HepG2 (cell line): Measurements from ENCODE around the gene TNIP1. TPM values are rescaled to one million over a fixed set of nuclear protein-coding genes. Genes with fewer than 3 reads are reported as not detected.

Experiments used
- ATAC-seq: fragments of 200-7000 bp; cut with Tn5 transposase; 3 replicates; pipeline ENCODE4 v1.9.1; 2020; ENCODE audit warnings: mild to moderate bottlenecking, moderate library complexity
- BruUV-seq: library from RNA; stranded (reverse); fragments of 400-500 nt; replicated peaks from 2 replicates; lab custom pipeline; 2021; lab: Mats Ljungman, UMichigan
- CTCF ChIA-PET: fragments of 300-600 bp; formaldehyde crosslinking; extraction: SDS; loops from one replicate; lab custom pipeline; 2021; ENCODE audit warnings: low total read pairs, inconsistent platforms, low intra/inter-chr PET ratio; lab: Yijun Ruan, JAX
- POLR2A ChIA-PET: fragments of 350-600 bp; sonication (Branson Sonifier 250); formaldehyde crosslinking; loops from one replicate; lab custom pipeline; 2020; ENCODE audit warnings: antibody characterized with exemption, inconsistent platforms; lab: Yijun Ruan, JAX
- DNase-seq: peaks from one replicate; pipeline ENCODE4 v3.0.0-alpha.2; 2015; ENCODE audit warnings: low spot score
- FAIRE-seq: peaks from 3 replicates; lab custom pipeline; 2011; peaks lifted over from hg19 to GRCh38; lab: Jason Lieb, UNC
- H2AFZ ChIP-seq: one replicate; pipeline ENCODE4 v1.6.1; 2011; ENCODE audit warnings: low read length, inconsistent platforms
- H3K27ac ChIP-seq: fragments of 300-600 bp; 3 replicates; pipeline ENCODE4 v1.8.0; 2011; ENCODE audit warnings: mixed run types, mild to moderate bottlenecking, mixed read lengths, low read length, inconsistent platforms; ENCODE audit not compliant: insufficient read depth; ENCODE audit errors: extremely low read length
- H3K27me3 ChIP-seq, 2 experiments: fragments of 200-600 bp in 1 of 2; 2 replicates in 1 of 2; 3 replicates in 1 of 2; pipeline versions ENCODE4 v1.6.0 to v1.8.0; 2011; ENCODE audit warnings: low read length in 2 of 2, mild to moderate bottlenecking in 2 of 2, moderate library complexity in 2 of 2, inconsistent platforms in 1 of 2; ENCODE audit not compliant: insufficient read depth in 2 of 2, control insufficient read depth in 1 of 2
- H3K36me3 ChIP-seq, 2 experiments: fragments of 200-600 bp in 1 of 2; replicated peaks in 1 of 2; 2 replicates in 1 of 2; 3 replicates in 1 of 2; pipeline versions ENCODE4 v1.5.1 to v1.8.0; 2011; ENCODE audit warnings: low read length in 2 of 2, inconsistent platforms in 1 of 2; ENCODE audit not compliant: insufficient read depth in 2 of 2, control insufficient read depth in 1 of 2
- H3K4me1 ChIP-seq: 2 replicates; pipeline ENCODE4 v1.5.1; 2012; ENCODE audit warnings: low read length, inconsistent platforms; ENCODE audit not compliant: insufficient read depth
- H3K4me2 ChIP-seq: 2 replicates; pipeline ENCODE4 v1.6.0; 2011; ENCODE audit warnings: low read depth, low read length, inconsistent platforms
- H3K4me3 ChIP-seq, 3 experiments: fragments of 200-600 bp in 1 of 3; sonication (generic), shearing (Covaris generic) in 1 of 3; replicated peaks in 1 of 3; 2 replicates each; pipeline ENCODE4 v1.5.1; 2011 to 2016; ENCODE audit warnings: low read length in 3 of 3, inconsistent platforms in 2 of 3, low read depth in 2 of 3, mild to moderate bottlenecking in 2 of 3, control low read depth in 1 of 3, mixed read lengths in 1 of 3; ENCODE audit not compliant: insufficient read depth in 1 of 3
- H3K79me2 ChIP-seq: one replicate; pipeline ENCODE4 v1.6.1; 2011; ENCODE audit warnings: low read length, inconsistent platforms; ENCODE audit not compliant: insufficient read depth
- H3K9ac ChIP-seq: 2 replicates; pipeline ENCODE4 v1.6.0; 2011; ENCODE audit warnings: mild to moderate bottlenecking, low read depth, low read length, inconsistent platforms; ENCODE audit not compliant: insufficient read depth
- H3K9me3 ChIP-seq: 2 replicates; pipeline ENCODE4 v1.5.1; 2012; ENCODE audit warnings: mild to moderate bottlenecking, low read length
- H4K20me1 ChIP-seq: 2 replicates; pipeline ENCODE4 v1.6.0; 2011; ENCODE audit warnings: inconsistent platforms, mild to moderate bottlenecking, low read length, moderate library complexity; ENCODE audit not compliant: insufficient read depth
- HNF4A ChIP-seq: sonication (generic); formaldehyde crosslinking; IDR thresholded peaks from 2 replicates; pipeline ENCODE4 v1.4.0; 2020; ENCODE audit warnings: missing genetic modification reagents
- NCOR1 ChIP-seq: fragments of 200-600 bp; sonication (generic); IDR thresholded peaks from 2 replicates; pipeline ENCODE4 v1.7.0; 2017; ENCODE audit warnings: antibody characterized with exemption, low read length, borderline replicate concordance
- NR2F2 ChIP-seq: IDR thresholded peaks from 2 replicates; pipeline ENCODE4 v1.6.1; 2012; ENCODE audit warnings: low read depth, inconsistent platforms, borderline replicate concordance
- RORA ChIP-seq: sonication (generic); formaldehyde crosslinking; IDR thresholded peaks from 2 replicates; pipeline ENCODE4 v1.5.0; 2020; ENCODE audit warnings: mild to moderate bottlenecking, missing genetic modification reagents, moderate library complexity
- TERF1 ChIP-seq: sonication (generic); formaldehyde crosslinking; IDR thresholded peaks from 2 replicates; pipeline ENCODE4 v1.8.0; 2022; ENCODE audit warnings: mild to moderate bottlenecking, missing genetic modification reagents, moderate library complexity
- ZNF335 ChIP-seq: sonication (generic); formaldehyde crosslinking; IDR thresholded peaks from 2 replicates; pipeline ENCODE4 v1.4.0; 2020; ENCODE audit warnings: missing genetic modification reagents
- ZNF484 ChIP-seq: sonication (generic); formaldehyde crosslinking; IDR thresholded peaks from 2 replicates; pipeline ENCODE4 v1.5.1; 2020; ENCODE audit warnings: mild to moderate bottlenecking, low read depth, missing genetic modification reagents, borderline replicate concordance
- ZNF564 ChIP-seq: sonication (generic); formaldehyde crosslinking; IDR thresholded peaks from 2 replicates; pipeline ENCODE4 v1.8.1; 2023; ENCODE audit warnings: mild to moderate bottlenecking, missing genetic modification reagents
- ZNF616 ChIP-seq: sonication (generic); formaldehyde crosslinking; IDR thresholded peaks from 2 replicates; pipeline ENCODE4 v1.5.0; 2020; ENCODE audit warnings: low read depth, mild to moderate bottlenecking, missing genetic modification reagents
- ZNF652 ChIP-seq: IDR thresholded peaks from 2 replicates; pipeline ENCODE4 v1.6.1; 2016; ENCODE audit warnings: low read depth, borderline replicate concordance
- ZNF678 ChIP-seq: sonication (generic); formaldehyde crosslinking; IDR thresholded peaks from 2 replicates; pipeline ENCODE4 v1.4.0; 2020; ENCODE audit warnings: mild to moderate bottlenecking, missing genetic modification reagents
- ZNF780A ChIP-seq: sonication (generic); formaldehyde crosslinking; IDR thresholded peaks from 2 replicates; pipeline ENCODE4 v1.8.0; 2022; ENCODE audit warnings: mild to moderate bottlenecking, missing genetic modification reagents, moderate library complexity
- WGBS: methylation state at CpG from one replicate; pipeline ENCODE4 v1.1.6; 2017; ENCODE audit warnings: low lambda C conversion rate; 5-methylcytosine and 5-hydroxymethylcytosine counted together
- in situ Hi-C: cut with HindIII; loops from 2 replicates; pipeline ENCODE4 v1.10.0; 2017; ENCODE audit warnings: low pct_unique_long_range_greater_than_20kb; ENCODE audit not compliant: extremely low pct_ligation_motif_present
- intact Hi-C: fragments of 100-400 bp; cut with micrococcal nuclease; formaldehyde crosslinking; loops from one replicate; pipeline ENCODE4 v1.10.0; 2022; ENCODE audit not compliant: unreplicated experiment
- polyA plus RNA-seq, 8 experiments: library from polyadenylated mRNA; depleted of rRNA in 3 of 8; stranded (reverse) in 7 of 8; unstranded in 1 of 8; fragments of >200 nt; fragmentation: Illumina TruSeq in 4 of 8; extraction: Trizol in 4 of 8; gene quantifications; 2 replicates each; pipeline versions ENCODE4 v1.2.1 to v1.2.3, GENCODE V29; 2011 to 2016; ENCODE audit warnings: low read depth in 4 of 8, missing spikeins in 1 of 8, mixed read lengths in 1 of 8; ENCODE audit not compliant: insufficient read depth in 1 of 8
- total RNA-seq, 5 experiments: library from RNA; depleted of rRNA; stranded (reverse); fragments of >200 nt; fragmentation: Illumina TruSeq; extraction: Trizol; gene quantifications; 2 replicates each; pipeline ENCODE4 v1.2.3, GENCODE V29; 2016; ENCODE audit warnings: low read depth in 1 of 5
- TF ChIP-seq, protein P1 (sequence below): sonication (generic); formaldehyde crosslinking; IDR thresholded peaks from 2 replicates; pipeline ENCODE4 v1.9.0; 2022; ENCODE audit warnings: low read depth, missing genetic modification reagents
- TF ChIP-seq, protein P2 (sequence below): sonication (generic); formaldehyde crosslinking; IDR thresholded peaks from 2 replicates; pipeline ENCODE4 v1.5.0; 2020; ENCODE audit warnings: mild to moderate bottlenecking, missing genetic modification reagents
- TF ChIP-seq, protein P3 (sequence below): sonication (generic); formaldehyde crosslinking; IDR thresholded peaks from 2 replicates; pipeline ENCODE4 v1.9.0; 2021; ENCODE audit warnings: missing genetic modification reagents, borderline replicate concordance

The TNIP1 gene
- total and polyA plus RNA-seq, 2 of the 13 experiments (the other 11 are each of a cell fraction or from before 2014, with no cell fraction given): 26.2 to 45.9 TPM

- FAIRE-seq: no peak
- BruUV-seq: no TSS peak
- intact Hi-C loops (no loop called here), in situ Hi-C loops (no loop called here)
- Histone ChIP-seq H3K9ac (no peak overlapping the region; the same call in 1 of the 2 replicates), H3K79me2 (peaks cover 33% of the 10 kb centered on the region), H3K36me3 (peaks cover 30 to 53% of the 10 kb centered on the region in 2 experiments), H3K27ac (no peak overlapping the region), H3K27me3 (no peaks in the 10 kb centered on the region; a peak in 1 of 5 replicates), H3K4me1 (peaks cover 58% of the 10 kb centered on the region), H3K9me3 (no peaks in the 10 kb centered on the region), H4K20me1 (peaks cover 46% of the 10 kb centered on the region), H2AFZ (no peak overlapping the region), H3K4me3 (peak overlapping the region in 1 of 3 experiments; percentile 13; a peak in 1 of 6 replicates), H3K4me2 (peak overlapping the region; percentile 90; the same call in 1 of the 2 replicates)
- no peak for TF ChIP-seq ZNF780A
- no peak for TF ChIP-seq ZNF564 (CRISPR knock-in tag)
- TF ChIP-seq NCOR1: no peak
- TF ChIP-seq, protein P1, sequence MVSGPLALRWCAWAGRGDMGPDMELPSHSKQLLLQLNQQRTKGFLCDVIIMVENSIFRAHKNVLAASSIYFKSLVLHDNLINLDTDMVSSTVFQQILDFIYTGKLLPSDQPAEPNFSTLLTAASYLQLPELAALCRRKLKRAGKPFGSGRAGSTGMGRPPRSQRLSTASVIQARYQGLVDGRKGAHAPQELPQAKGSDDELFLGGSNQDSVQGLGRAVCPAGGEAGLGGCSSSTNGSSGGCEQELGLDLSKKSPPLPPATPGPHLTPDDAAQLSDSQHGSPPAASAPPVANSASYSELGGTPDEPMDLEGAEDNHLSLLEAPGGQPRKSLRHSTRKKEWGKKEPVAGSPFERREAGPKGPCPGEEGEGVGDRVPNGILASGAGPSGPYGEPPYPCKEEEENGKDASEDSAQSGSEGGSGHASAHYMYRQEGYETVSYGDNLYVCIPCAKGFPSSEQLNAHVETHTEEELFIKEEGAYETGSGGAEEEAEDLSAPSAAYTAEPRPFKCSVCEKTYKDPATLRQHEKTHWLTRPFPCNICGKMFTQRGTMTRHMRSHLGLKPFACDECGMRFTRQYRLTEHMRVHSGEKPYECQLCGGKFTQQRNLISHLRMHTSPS (CRISPR knock-in tag): no peak
- TF ChIP-seq, protein P2, sequence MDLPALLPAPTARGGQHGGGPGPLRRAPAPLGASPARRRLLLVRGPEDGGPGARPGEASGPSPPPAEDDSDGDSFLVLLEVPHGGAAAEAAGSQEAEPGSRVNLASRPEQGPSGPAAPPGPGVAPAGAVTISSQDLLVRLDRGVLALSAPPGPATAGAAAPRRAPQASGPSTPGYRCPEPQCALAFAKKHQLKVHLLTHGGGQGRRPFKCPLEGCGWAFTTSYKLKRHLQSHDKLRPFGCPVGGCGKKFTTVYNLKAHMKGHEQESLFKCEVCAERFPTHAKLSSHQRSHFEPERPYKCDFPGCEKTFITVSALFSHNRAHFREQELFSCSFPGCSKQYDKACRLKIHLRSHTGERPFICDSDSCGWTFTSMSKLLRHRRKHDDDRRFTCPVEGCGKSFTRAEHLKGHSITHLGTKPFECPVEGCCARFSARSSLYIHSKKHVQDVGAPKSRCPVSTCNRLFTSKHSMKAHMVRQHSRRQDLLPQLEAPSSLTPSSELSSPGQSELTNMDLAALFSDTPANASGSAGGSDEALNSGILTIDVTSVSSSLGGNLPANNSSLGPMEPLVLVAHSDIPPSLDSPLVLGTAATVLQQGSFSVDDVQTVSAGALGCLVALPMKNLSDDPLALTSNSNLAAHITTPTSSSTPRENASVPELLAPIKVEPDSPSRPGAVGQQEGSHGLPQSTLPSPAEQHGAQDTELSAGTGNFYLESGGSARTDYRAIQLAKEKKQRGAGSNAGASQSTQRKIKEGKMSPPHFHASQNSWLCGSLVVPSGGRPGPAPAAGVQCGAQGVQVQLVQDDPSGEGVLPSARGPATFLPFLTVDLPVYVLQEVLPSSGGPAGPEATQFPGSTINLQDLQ: no peak
- TF ChIP-seq HNF4A (CRISPR knock-in tag): no peak
- TF ChIP-seq ZNF678 (CRISPR knock-in tag): no peak
- no peak for TF ChIP-seq ZNF616
- TF ChIP-seq ZNF652 (CRISPR knock-in tag): no peak
- no peak for TF ChIP-seq TERF1 (CRISPR knock-in tag)
- TF ChIP-seq RORA (CRISPR knock-in tag): no peak
- no peak for TF ChIP-seq NR2F2
- TF ChIP-seq, protein P3, sequence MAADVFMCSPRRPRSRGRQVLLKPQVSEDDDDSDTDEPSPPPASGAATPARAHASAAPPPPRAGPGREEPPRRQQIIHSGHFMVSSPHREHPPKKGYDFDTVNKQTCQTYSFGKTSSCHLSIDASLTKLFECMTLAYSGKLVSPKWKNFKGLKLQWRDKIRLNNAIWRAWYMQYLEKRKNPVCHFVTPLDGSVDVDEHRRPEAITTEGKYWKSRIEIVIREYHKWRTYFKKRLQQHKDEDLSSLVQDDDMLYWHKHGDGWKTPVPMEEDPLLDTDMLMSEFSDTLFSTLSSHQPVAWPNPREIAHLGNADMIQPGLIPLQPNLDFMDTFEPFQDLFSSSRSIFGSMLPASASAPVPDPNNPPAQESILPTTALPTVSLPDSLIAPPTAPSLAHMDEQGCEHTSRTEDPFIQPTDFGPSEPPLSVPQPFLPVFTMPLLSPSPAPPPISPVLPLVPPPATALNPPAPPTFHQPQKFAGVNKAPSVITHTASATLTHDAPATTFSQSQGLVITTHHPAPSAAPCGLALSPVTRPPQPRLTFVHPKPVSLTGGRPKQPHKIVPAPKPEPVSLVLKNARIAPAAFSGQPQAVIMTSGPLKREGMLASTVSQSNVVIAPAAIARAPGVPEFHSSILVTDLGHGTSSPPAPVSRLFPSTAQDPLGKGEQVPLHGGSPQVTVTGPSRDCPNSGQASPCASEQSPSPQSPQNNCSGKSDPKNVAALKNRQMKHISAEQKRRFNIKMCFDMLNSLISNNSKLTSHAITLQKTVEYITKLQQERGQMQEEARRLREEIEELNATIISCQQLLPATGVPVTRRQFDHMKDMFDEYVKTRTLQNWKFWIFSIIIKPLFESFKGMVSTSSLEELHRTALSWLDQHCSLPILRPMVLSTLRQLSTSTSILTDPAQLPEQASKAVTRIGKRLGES: no peak
- no peak for TF ChIP-seq ZNF484 (CRISPR knock-in tag)
- TF ChIP-seq ZNF335 (CRISPR knock-in tag): no peak
- no peak for ATAC-seq
- no peak for DNase-seq
- ChIA-PET CTCF (no interaction called here), POLR2A (no interaction called here)
- WGBS: 95% methylated on average over 4 of the region's 8 CpGs
Measured at GRCh38 chr5:151023651-151024050, 57.2 kb downstream of the TNIP1 start.
